ENCODE results near the gene VMP1. TPM values are rescaled to one million over a fixed set of nuclear protein-coding genes. Genes with fewer than 3 reads are reported as not detected.

Gene VMP1
- total RNA-seq, 1 donor from 2014 or later: 417 TPM

DNA sequence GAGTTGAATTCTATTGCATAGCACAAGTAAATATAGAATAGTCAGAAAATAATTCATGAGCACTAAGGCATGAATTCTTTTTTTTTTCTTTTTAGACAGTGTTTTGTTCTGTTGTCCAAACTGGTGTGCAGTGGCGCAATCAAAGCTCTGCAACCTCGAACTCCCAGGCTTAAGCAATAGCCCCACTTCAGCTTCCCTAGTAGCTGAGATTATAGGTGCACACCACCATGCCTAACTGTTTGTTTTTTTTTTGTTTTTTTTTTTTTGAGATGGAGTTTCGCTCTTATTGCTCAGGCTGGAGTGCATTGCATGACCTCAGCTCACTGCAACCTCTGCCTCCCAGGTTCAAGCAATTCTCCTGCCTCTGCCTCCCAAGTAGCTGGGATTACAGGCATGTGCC lies 168.7 kb downstream of the VMP1 start:
- Mint-ChIP-seq H3K27ac (no peak overlapping the region), H3K4me1 (peaks cover 3% of the 10 kb centered on the region), H3K36me3 (ENCODE audit: low read depth) (peaks cover 31% of the 10 kb centered on the region), H3K27me3 (no peaks in the 10 kb centered on the region), H3K4me3 (no peak overlapping the region), H3K9me3 (no peaks in the 10 kb centered on the region)
- intact Hi-C loops (cut with micrococcal nuclease): no loop called here
- no peak for DNase-seq

DNA sequence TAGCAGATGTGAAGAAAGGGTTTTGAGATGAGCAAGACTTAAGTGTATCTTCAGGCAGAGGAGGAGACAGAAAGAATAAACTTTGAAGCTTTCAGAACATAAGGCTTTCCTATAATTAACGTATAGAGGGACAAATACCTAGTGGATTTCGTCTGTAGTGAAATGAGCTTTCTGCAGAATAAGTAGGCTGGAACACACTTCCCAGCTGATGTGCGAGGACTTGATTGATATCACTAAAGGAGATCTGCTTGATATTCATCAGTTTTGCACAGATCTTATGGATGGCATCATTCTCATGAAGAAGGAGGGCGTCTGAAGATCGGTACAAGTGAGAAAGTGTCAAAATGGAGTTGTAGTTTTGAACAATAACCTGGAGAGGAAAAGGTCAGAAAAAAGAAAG lies 170.5 kb downstream of the VMP1 start:
- H3K9me3 Mint-ChIP-seq: no peaks in the 10 kb centered on the region
- H3K4me3 Mint-ChIP-seq: no peak overlapping the region
- DNase-seq: no peak
- no peak overlapping the region for H3K27ac Mint-ChIP-seq
- H3K36me3 Mint-ChIP-seq (ENCODE audit: low read depth): peaks cover 31% of the 10 kb centered on the region
- peaks cover 3% of the 10 kb centered on the region for H3K4me1 Mint-ChIP-seq
- intact Hi-C loops (cut with micrococcal nuclease): no loop called here
- no peaks in the 10 kb centered on the region for H3K27me3 Mint-ChIP-seq

DNA sequence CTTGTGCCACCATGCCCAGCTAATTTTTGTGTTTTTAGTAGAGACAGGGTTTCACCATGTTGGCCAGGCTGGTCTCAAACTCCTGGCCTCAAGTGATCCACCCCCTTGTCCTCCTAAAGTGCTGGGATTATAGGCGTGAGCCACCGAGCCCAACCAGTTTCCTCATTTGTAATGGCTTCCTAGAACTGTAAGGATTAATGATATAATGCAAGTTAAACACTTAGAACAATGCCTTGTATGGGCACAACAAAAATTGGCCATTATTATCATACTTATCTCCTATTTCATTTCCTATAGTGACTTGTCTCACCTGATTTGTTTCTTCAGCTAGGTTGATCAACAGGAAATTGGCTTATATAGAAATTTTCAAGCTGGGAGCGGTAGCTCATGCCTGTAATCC lies 171.2 kb downstream of the VMP1 start:
- H3K4me3 Mint-ChIP-seq: no peak overlapping the region
- H3K4me1 Mint-ChIP-seq: peaks cover 3% of the 10 kb centered on the region
- intact Hi-C loops (cut with micrococcal nuclease): no loop called here
- H3K36me3 Mint-ChIP-seq (ENCODE audit: low read depth): peaks cover 31% of the 10 kb centered on the region
- DNase-seq: no peak
- no peaks in the 10 kb centered on the region for H3K27me3 Mint-ChIP-seq
- no peaks in the 10 kb centered on the region for H3K9me3 Mint-ChIP-seq
- no peak overlapping the region for H3K27ac Mint-ChIP-seq

DNA sequence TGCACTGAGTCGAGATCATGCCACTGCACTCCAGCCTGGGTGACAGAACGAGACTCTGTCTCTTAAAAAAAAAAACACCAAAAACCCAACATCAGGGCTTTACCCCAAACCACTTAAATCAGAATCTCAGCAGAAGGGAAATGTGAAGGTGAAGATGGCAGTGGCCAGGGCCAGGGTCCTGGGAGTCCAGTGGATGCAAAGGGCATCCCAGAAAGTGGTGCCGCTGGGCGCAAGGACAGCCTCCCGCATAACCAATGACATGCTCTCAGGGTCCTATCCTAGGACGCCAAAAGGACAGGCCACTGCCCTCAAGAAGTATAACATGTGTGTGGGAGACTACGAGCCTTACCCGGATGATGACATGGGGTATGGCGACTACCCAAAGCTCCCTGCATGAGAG lies 177.4 kb downstream of the VMP1 start:
- H3K27me3 Mint-ChIP-seq: no peaks in the 10 kb centered on the region
- H3K36me3 Mint-ChIP-seq (ENCODE audit: low read depth): peaks cover 36% of the 10 kb centered on the region
- no peak overlapping the region for H3K4me3 Mint-ChIP-seq
- no peak overlapping the region for H3K27ac Mint-ChIP-seq
- intact Hi-C loops (cut with micrococcal nuclease): no loop called here
- H3K4me1 Mint-ChIP-seq: peaks cover 5% of the 10 kb centered on the region
- H3K9me3 Mint-ChIP-seq: no peaks in the 10 kb centered on the region
- DNase-seq: no peak

DNA sequence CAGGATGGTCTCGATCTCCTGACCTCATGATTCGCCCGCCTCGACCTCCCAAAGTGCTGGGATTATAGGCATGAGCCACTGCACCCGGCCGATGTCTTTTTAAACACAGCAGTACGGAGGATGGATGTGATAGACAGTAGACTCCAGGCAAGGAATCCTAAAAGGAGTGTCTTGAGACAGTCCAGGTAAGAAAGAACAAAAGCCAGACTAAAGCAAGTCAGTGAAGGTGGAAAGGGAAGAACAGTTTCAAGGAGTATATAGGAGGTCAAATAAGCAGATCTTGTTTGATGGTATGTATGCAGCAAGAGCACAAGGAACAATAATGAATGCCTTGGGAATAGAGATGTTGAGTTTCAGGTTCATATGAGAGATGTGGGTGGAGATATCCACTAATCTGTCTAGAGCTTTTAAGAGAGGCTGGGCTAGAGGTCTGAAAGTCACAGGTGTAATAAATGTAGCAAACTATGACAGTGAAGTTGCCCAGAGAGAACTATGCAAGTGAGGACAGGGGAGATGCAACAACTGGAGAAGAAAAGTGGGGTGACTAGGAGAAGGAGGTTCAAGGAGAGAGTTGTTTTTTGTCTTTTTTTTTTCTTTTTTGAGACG lies 180.8 kb downstream of the VMP1 start:
- Mint-ChIP-seq H3K36me3 (ENCODE audit: low read depth) (peaks cover 39% of the 10 kb centered on the region), H3K27me3 (peaks cover 3% of the 10 kb centered on the region), H3K4me1 (peaks cover 23% of the 10 kb centered on the region), H3K27ac (no peak overlapping the region), H3K9me3 (no peaks in the 10 kb centered on the region), H3K4me3 (no peak overlapping the region)
- DNase-seq: no peak
- intact Hi-C loops (cut with micrococcal nuclease): no loop called here

DNA sequence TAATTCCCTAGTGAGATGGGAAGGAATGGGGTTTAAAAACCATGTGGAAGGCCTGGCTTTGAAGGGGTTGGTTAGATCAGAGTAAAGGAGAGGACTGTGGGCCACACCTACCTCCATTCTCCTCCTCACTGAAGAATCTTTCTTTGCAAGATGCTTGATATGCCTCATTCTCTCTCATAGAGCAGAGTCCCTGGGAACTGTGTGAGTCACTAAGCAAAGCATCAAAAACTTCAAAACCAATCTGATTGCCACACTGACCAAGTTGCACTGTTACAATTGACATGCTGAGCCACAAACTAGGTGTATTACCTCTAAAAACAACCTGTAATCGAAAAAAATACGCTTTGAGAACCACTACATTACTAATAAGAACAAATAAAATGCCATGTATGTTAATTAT lies 183.3 kb downstream of the VMP1 start:
- H3K36me3 Mint-ChIP-seq (ENCODE audit: low read depth): peaks cover 28% of the 10 kb centered on the region
- peaks cover 31% of the 10 kb centered on the region for H3K4me1 Mint-ChIP-seq
- peak overlapping the region; percentile 55 for H3K4me3 Mint-ChIP-seq
- no peak for DNase-seq
- intact Hi-C loops (cut with micrococcal nuclease): loop anchor here (5.0 to 10.0 kb wide), 3 partner anchors 46 to 733 kb away; partner anchors contain the start of genes CLTC, PRR11 and SKA2
- H3K9me3 Mint-ChIP-seq: no peaks in the 10 kb centered on the region
- H3K27me3 Mint-ChIP-seq: peaks cover 3% of the 10 kb centered on the region
- H3K27ac Mint-ChIP-seq: peak overlapping the region; percentile 78

Other genes with a start within 250 kb of the VMP1 start
- gene DHX40, start 142.0 kb upstream of the VMP1 start, total RNA-seq: 17.0 and 20.5 TPM in 2 replicates
- gene CLTC, start 87.8 kb upstream of the VMP1 start, total RNA-seq: 187 and 190 TPM in 2 replicates
- gene PTRH2, start 224 bp upstream of the VMP1 start, total RNA-seq: 49.0 and 50.3 TPM in 2 replicates
- gene TUBD1, start 185.3 kb downstream of the VMP1 start, total RNA-seq: 11.0 and 12.1 TPM in 2 replicates
- gene RPS6KB1, start 185.5 kb downstream of the VMP1 start, total RNA-seq: 64.0 and 66.4 TPM in 2 replicates

All from activated CD4-positive, alpha-beta T cell treated with anti-CD3 and anti-CD28 coated beads, Interleukin-2, amount 10 ng/mL, durations not matched to agents 24 days and 14 days (primary cell).